HepG2 (cell line): ENCODE results near the gene DNAI2. TPM values are rescaled to one million over a fixed set of nuclear protein-coding genes. Genes with fewer than 3 reads are reported as not detected.

Experiments
- ASH2L ChIP-seq: fragments of 300-600, 200-600 bp; sonication (generic); IDR thresholded peaks from 2 replicates; pipeline ENCODE4 v1.7.0; 2017; ENCODE audit warnings: low read depth, mild to moderate bottlenecking, moderate library complexity, mixed read lengths, low read length; ENCODE audit not compliant: insufficient read length
- HNF1A ChIP-seq, 2 experiments: sonication (generic) in 1 of 2; formaldehyde crosslinking in 1 of 2; IDR thresholded peaks; 2 replicates each; pipeline versions ENCODE4 v1.4.0 to v1.6.1; 2016 to 2020; ENCODE audit warnings: borderline replicate concordance in 1 of 2, low read depth in 1 of 2, mild to moderate bottlenecking in 1 of 2, missing genetic modification reagents in 1 of 2
- KDM5B ChIP-seq: sonication (generic); formaldehyde crosslinking; IDR thresholded peaks from 2 replicates; pipeline ENCODE4 v1.4.0; 2020; ENCODE audit warnings: missing genetic modification reagents, mild to moderate bottlenecking, borderline replicate concordance
- PHF8 ChIP-seq: sonication (generic); formaldehyde crosslinking; IDR thresholded peaks from 2 replicates; pipeline ENCODE4 v1.5.0; 2020; ENCODE audit warnings: missing genetic modification reagents
- SNAI1 ChIP-seq: sonication (generic); formaldehyde crosslinking; IDR thresholded peaks from 2 replicates; pipeline ENCODE4 v1.5.0; 2020; ENCODE audit warnings: mild to moderate bottlenecking, missing genetic modification reagents, borderline replicate concordance
- SYNCRIP ChIP-seq: fragments of 200-400 bp; formaldehyde crosslinking; IDR thresholded peaks from 2 replicates; pipeline ENCODE4 v1.6.1; 2018; ENCODE audit warnings: mild to moderate bottlenecking, low read depth, low read length; ENCODE audit not compliant: insufficient read depth
- TCF7L2 ChIP-seq: IDR thresholded peaks from 2 replicates; pipeline ENCODE4 v1.6.1; 2011; ENCODE audit warnings: mild to moderate bottlenecking, low read depth, low read length, moderate library complexity
- THRA ChIP-seq: sonication (generic); formaldehyde crosslinking; IDR thresholded peaks from 2 replicates; pipeline ENCODE4 v1.4.0; 2020; ENCODE audit warnings: missing genetic modification reagents, borderline replicate concordance
- TP53 ChIP-seq: sonication (generic); formaldehyde crosslinking; conservative IDR thresholded peaks from 2 replicates; pipeline ENCODE4 v1.4.0; 2020; ENCODE audit warnings: missing genetic modification reagents
- TSC22D2 ChIP-seq: sonication (generic); formaldehyde crosslinking; IDR thresholded peaks from 2 replicates; pipeline ENCODE4 v1.5.1; 2020; ENCODE audit warnings: missing genetic modification reagents, mild to moderate bottlenecking, borderline replicate concordance
- ZNF607 ChIP-seq: sonication (generic); formaldehyde crosslinking; IDR thresholded peaks from 2 replicates; pipeline ENCODE4 v1.5.1; 2020; ENCODE audit warnings: missing genetic modification reagents, mild to moderate bottlenecking, borderline replicate concordance
- polyA plus RNA-seq, 8 experiments: library from polyadenylated mRNA; depleted of rRNA in 3 of 8; stranded (reverse) in 7 of 8; unstranded in 1 of 8; fragments of >200 nt; fragmentation: Illumina TruSeq in 4 of 8; extraction: Trizol in 4 of 8; gene quantifications; 2 replicates each; pipeline versions ENCODE4 v1.2.1 to v1.2.3, GENCODE V29; 2011 to 2016; ENCODE audit warnings: low read depth in 4 of 8, missing spikeins in 1 of 8, mixed read lengths in 1 of 8; ENCODE audit not compliant: insufficient read depth in 1 of 8
- total RNA-seq, 5 experiments: library from RNA; depleted of rRNA; stranded (reverse); fragments of >200 nt; fragmentation: Illumina TruSeq; extraction: Trizol; gene quantifications; 2 replicates each; pipeline ENCODE4 v1.2.3, GENCODE V29; 2016; ENCODE audit warnings: low read depth in 1 of 5
- TF ChIP-seq, protein P1 (sequence below): sonication (generic); formaldehyde crosslinking; conservative IDR thresholded peaks from 2 replicates; pipeline ENCODE4 v1.8.0; 2022; ENCODE audit warnings: mild to moderate bottlenecking, moderate library complexity, missing genetic modification reagents
- TF ChIP-seq, protein P2 (sequence below): sonication (generic); formaldehyde crosslinking; IDR thresholded peaks from 2 replicates; pipeline ENCODE4 v1.8.1; 2022; ENCODE audit warnings: mild to moderate bottlenecking, missing genetic modification reagents
- TF ChIP-seq, protein P3 (sequence below): conservative IDR thresholded peaks from 2 replicates; pipeline ENCODE4 v1.6.1; 2018; ENCODE audit warnings: missing genetic modification reagents
- TF ChIP-seq, protein P4 (sequence below): sonication (generic); formaldehyde crosslinking; IDR thresholded peaks from 2 replicates; pipeline ENCODE4 v1.9.0; 2021; ENCODE audit warnings: missing genetic modification reagents, borderline replicate concordance

Gene DNAI2
- total and polyA plus RNA-seq, 2 of the 13 experiments (the other 11 are each of a cell fraction or from before 2014, with no cell fraction given): not detected

- TF ChIP-seq, protein P1, sequence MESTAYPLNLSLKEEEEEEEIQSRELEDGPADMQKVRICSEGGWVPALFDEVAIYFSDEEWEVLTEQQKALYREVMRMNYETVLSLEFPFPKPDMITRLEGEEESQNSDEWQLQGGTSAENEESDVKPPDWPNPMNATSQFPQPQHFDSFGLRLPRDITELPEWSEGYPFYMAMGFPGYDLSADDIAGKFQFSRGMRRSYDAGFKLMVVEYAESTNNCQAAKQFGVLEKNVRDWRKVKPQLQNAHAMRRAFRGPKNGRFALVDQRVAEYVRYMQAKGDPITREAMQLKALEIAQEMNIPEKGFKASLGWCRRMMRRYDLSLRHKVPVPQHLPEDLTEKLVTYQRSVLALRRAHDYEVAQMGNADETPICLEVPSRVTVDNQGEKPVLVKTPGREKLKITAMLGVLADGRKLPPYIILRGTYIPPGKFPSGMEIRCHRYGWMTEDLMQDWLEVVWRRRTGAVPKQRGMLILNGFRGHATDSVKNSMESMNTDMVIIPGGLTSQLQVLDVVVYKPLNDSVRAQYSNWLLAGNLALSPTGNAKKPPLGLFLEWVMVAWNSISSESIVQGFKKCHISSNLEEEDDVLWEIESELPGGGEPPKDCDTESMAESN (CRISPR knock-in tag): peak; percentile 70; the same call in 1 of the 2 replicates
- no peak for TF ChIP-seq HNF1A (IDR thresholded peaks at IDR 0.05; ENCODE audit: low read depth)
- TF ChIP-seq HNF1A (CRISPR knock-in tag; IDR thresholded peaks at IDR 0.05; ENCODE audit: borderline replicate concordance): no peak
- no peak for TF ChIP-seq TCF7L2
- TF ChIP-seq PHF8 (CRISPR knock-in tag): 0 out of 2 replicates have a peak, but pooled peaks have one; percentile 21
- TF ChIP-seq KDM5B (CRISPR knock-in tag): no peak; the same call in 1 of the 2 replicates
- no peak for TF ChIP-seq SNAI1
- TF ChIP-seq ASH2L: no peak
- TF ChIP-seq, protein P2, sequence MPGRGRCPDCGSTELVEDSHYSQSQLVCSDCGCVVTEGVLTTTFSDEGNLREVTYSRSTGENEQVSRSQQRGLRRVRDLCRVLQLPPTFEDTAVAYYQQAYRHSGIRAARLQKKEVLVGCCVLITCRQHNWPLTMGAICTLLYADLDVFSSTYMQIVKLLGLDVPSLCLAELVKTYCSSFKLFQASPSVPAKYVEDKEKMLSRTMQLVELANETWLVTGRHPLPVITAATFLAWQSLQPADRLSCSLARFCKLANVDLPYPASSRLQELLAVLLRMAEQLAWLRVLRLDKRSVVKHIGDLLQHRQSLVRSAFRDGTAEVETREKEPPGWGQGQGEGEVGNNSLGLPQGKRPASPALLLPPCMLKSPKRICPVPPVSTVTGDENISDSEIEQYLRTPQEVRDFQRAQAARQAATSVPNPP: no peak
- TF ChIP-seq SYNCRIP: no peak
- TF ChIP-seq THRA (CRISPR knock-in tag): 0 out of 2 replicates have a peak, but pooled peaks have one; percentile 26
- TF ChIP-seq, protein P3, sequence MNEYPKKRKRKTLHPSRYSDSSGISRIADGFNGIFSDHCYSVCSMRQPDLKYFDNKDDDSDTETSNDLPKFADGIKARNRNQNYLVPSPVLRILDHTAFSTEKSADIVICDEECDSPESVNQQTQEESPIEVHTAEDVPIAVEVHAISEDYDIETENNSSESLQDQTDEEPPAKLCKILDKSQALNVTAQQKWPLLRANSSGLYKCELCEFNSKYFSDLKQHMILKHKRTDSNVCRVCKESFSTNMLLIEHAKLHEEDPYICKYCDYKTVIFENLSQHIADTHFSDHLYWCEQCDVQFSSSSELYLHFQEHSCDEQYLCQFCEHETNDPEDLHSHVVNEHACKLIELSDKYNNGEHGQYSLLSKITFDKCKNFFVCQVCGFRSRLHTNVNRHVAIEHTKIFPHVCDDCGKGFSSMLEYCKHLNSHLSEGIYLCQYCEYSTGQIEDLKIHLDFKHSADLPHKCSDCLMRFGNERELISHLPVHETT: no peak
- TF ChIP-seq, protein P4, sequence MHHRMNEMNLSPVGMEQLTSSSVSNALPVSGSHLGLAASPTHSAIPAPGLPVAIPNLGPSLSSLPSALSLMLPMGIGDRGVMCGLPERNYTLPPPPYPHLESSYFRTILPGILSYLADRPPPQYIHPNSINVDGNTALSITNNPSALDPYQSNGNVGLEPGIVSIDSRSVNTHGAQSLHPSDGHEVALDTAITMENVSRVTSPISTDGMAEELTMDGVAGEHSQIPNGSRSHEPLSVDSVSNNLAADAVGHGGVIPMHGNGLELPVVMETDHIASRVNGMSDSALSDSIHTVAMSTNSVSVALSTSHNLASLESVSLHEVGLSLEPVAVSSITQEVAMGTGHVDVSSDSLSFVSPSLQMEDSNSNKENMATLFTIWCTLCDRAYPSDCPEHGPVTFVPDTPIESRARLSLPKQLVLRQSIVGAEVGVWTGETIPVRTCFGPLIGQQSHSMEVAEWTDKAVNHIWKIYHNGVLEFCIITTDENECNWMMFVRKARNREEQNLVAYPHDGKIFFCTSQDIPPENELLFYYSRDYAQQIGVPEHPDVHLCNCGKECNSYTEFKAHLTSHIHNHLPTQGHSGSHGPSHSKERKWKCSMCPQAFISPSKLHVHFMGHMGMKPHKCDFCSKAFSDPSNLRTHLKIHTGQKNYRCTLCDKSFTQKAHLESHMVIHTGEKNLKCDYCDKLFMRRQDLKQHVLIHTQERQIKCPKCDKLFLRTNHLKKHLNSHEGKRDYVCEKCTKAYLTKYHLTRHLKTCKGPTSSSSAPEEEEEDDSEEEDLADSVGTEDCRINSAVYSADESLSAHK (CRISPR knock-in tag): no peak
- TF ChIP-seq TP53: no peak
- TF ChIP-seq ZNF607 (CRISPR knock-in tag): peak; percentile 59; the same call in 1 of the 2 replicates
- no peak for TF ChIP-seq TSC22D2 (CRISPR knock-in tag)
Measured at GRCh38 chr17:74354123-74354522, 80.1 kb downstream of the DNAI2 start (continued).
